H1 (cell line): ENCODE data around the gene PTPRD. TPM values are rescaled to one million over a fixed set of nuclear protein-coding genes. Genes with fewer than 3 reads are reported as not detected.

ENCODE experiments used
- CTCF ChIA-PET: fragments of 300-600 bp; sonication (Branson Sonifier 250); formaldehyde crosslinking; loops from one replicate; lab custom pipeline; 2021; ENCODE audit not compliant: partially characterized antibody; lab: Charles Lee
- POLR2A ChIA-PET: fragments of 300-600 bp; sonication (Branson Sonifier 250); formaldehyde crosslinking; loops from one replicate; lab custom pipeline; 2021; ENCODE audit warnings: inconsistent platforms; ENCODE audit not compliant: partially characterized antibody; lab: Charles Lee
- DNase-seq, 2 experiments: peaks; one replicate each; pipeline versions ENCODE4 v3.0.0 to v3.0.0-alpha.2; 2010 to 2022; ENCODE audit warnings: low spot score in 2 of 2, low read depth in 1 of 2, mixed read lengths in 1 of 2
- FAIRE-seq: peaks from 2 replicates; lab custom pipeline; 2011; peaks lifted over from hg19 to GRCh38; lab: Jason Lieb, UNC
- H2AFZ ChIP-seq: 2 replicates; pipeline ENCODE4 v1.8.1; 2012; ENCODE audit warnings: low read length, inconsistent platforms
- H2AK5ac ChIP-seq: 2 replicates; pipeline ENCODE4 v1.6.1; 2013; ENCODE audit warnings: low read depth, low read length
- H2BK120ac ChIP-seq: replicated peaks from 2 replicates; pipeline ENCODE3; 2013; ENCODE audit warnings: low read depth, low read length, inconsistent platforms
- H2BK12ac ChIP-seq: 2 replicates; pipeline ENCODE4 v1.6.1; 2013; ENCODE audit warnings: low read depth, low read length
- H2BK15ac ChIP-seq: 2 replicates; pipeline ENCODE4 v1.6.1; 2013; ENCODE audit warnings: low read length
- H2BK20ac ChIP-seq: 2 replicates; pipeline ENCODE4 v1.6.1; 2013; ENCODE audit warnings: low read length
- H2BK5ac ChIP-seq: 2 replicates; pipeline ENCODE4 v1.6.1; 2013; ENCODE audit warnings: low read depth, low read length
- H3K14ac ChIP-seq: 2 replicates; pipeline ENCODE4 v1.6.1; 2013; ENCODE audit warnings: inconsistent platforms; ENCODE audit not compliant: insufficient read length
- H3K18ac ChIP-seq: 2 replicates; pipeline ENCODE4 v1.6.1; 2013; ENCODE audit warnings: low read length; ENCODE audit errors: extremely low read depth
- H3K23ac ChIP-seq: 2 replicates; pipeline ENCODE4 v1.6.1; 2013; ENCODE audit warnings: inconsistent platforms; ENCODE audit not compliant: insufficient read length
- H3K23me2 ChIP-seq: 2 replicates; pipeline ENCODE4 v1.6.1; 2013; ENCODE audit warnings: low read depth, low read length
- H3K27ac ChIP-seq: 2 replicates; pipeline ENCODE4 v1.6.1; 2011; ENCODE audit warnings: low read depth, low read length, inconsistent platforms
- H3K27me3 ChIP-seq, 4 experiments: replicated peaks in 1 of 4; 1 replicate in 1 of 4; 2 replicates in 3 of 4; pipeline versions ENCODE4 v1.6.1 to v1.8.1; 2011 to 2013; ENCODE audit warnings: low read length in 3 of 4, mild to moderate bottlenecking in 3 of 4, inconsistent platforms in 2 of 4, mixed read lengths in 2 of 4, moderate library complexity in 1 of 4; ENCODE audit not compliant: control insufficient read depth in 3 of 4, insufficient read depth in 3 of 4; ENCODE audit errors: extremely low read depth in 1 of 4
- H3K36me3 ChIP-seq, 4 experiments: 2 replicates each; pipeline versions ENCODE4 v1.6.1 to v1.8.1; 2011 to 2013; ENCODE audit warnings: mild to moderate bottlenecking in 4 of 4, low read length in 3 of 4, moderate library complexity in 2 of 4, control low read depth in 1 of 4, inconsistent platforms in 1 of 4; ENCODE audit not compliant: insufficient read depth in 4 of 4, control insufficient read depth in 2 of 4
- H3K4ac ChIP-seq: replicated peaks from 2 replicates; pipeline ENCODE3; 2013; ENCODE audit warnings: low read length, low read depth, mixed read lengths, inconsistent platforms; ENCODE audit not compliant: insufficient read length
- H3K4me1 ChIP-seq, 4 experiments: replicated peaks in 1 of 4; 1 replicate in 1 of 4; 2 replicates in 3 of 4; pipeline versions ENCODE4 v1.6.1 to v1.8.1; 2011 to 2013; ENCODE audit warnings: low read length in 3 of 4, inconsistent platforms in 2 of 4, mixed read lengths in 1 of 4; ENCODE audit not compliant: insufficient read depth in 4 of 4, control insufficient read depth in 3 of 4
- H3K4me2 ChIP-seq, 2 experiments: 2 replicates each; pipeline versions ENCODE4 v1.6.1 to v1.8.1; 2011 to 2013; ENCODE audit warnings: low read depth in 2 of 2, low read length in 2 of 2, control low read depth in 1 of 2, inconsistent platforms in 1 of 2, mild to moderate bottlenecking in 1 of 2; ENCODE audit not compliant: insufficient read depth in 1 of 2
- H3K4me3 ChIP-seq, 4 experiments: fragments of 200-600, 300-600 bp in 1 of 4; sonication (generic), shearing (Covaris generic), sonication (Bioruptor Twin) in 1 of 4; 2 replicates each; pipeline versions ENCODE4 v1.5.1 to v1.8.1; 2011 to 2016; ENCODE audit warnings: low read length in 4 of 4, low read depth in 3 of 4, control low read depth in 2 of 4, inconsistent platforms in 2 of 4, mild to moderate bottlenecking in 2 of 4, mixed read lengths in 1 of 4, moderate library complexity in 1 of 4; ENCODE audit not compliant: insufficient read depth in 2 of 4; ENCODE audit errors: extremely low read depth in 1 of 4
- H3K56ac ChIP-seq: replicated peaks from 2 replicates; pipeline ENCODE3; 2013; ENCODE audit warnings: low read depth, mild to moderate bottlenecking, mixed read lengths, low read length, inconsistent platforms; ENCODE audit not compliant: insufficient read length
- H3K79me1 ChIP-seq: 2 replicates; pipeline ENCODE4 v1.6.1; 2013; ENCODE audit warnings: low read depth, low read length, control low read depth
- H3K79me2 ChIP-seq, 2 experiments: 2 replicates each; pipeline versions ENCODE4 v1.6.1 to v1.8.1; 2012 to 2013; ENCODE audit warnings: low read length in 2 of 2, mild to moderate bottlenecking in 2 of 2, inconsistent platforms in 1 of 2; ENCODE audit not compliant: insufficient read depth in 2 of 2, control insufficient read depth in 1 of 2
- H3K9ac ChIP-seq, 4 experiments: replicated peaks in 1 of 4; 1 replicate in 1 of 4; 2 replicates in 3 of 4; pipeline versions ENCODE4 v1.6.1 to v1.8.1; 2011 to 2013; ENCODE audit warnings: low read depth in 3 of 4, low read length in 3 of 4, control low read depth in 2 of 4, mild to moderate bottlenecking in 2 of 4, moderate library complexity in 2 of 4, inconsistent platforms in 1 of 4; ENCODE audit errors: extremely low read depth in 1 of 4
- H3K9me3 ChIP-seq, 2 experiments: 2 replicates each; pipeline versions ENCODE4 v1.6.1 to v1.8.1; 2012 to 2013; ENCODE audit warnings: mild to moderate bottlenecking in 2 of 2, moderate library complexity in 2 of 2, control low read depth in 1 of 2, inconsistent platforms in 1 of 2, low read depth in 1 of 2, low read length in 1 of 2, mixed read lengths in 1 of 2; ENCODE audit not compliant: insufficient read depth in 2 of 2
- H4K20me1 ChIP-seq, 2 experiments: replicated peaks in 1 of 2; 2 replicates each; pipeline versions ENCODE3 to v1.8.1; 2011 to 2013; ENCODE audit warnings: inconsistent platforms in 2 of 2, low read length in 2 of 2, mild to moderate bottlenecking in 1 of 2; ENCODE audit not compliant: insufficient read depth in 2 of 2, control insufficient read depth in 1 of 2
- H4K5ac ChIP-seq: 2 replicates; pipeline ENCODE4 v1.6.1; 2013; ENCODE audit warnings: low read length, low read depth, mixed read lengths, inconsistent platforms; ENCODE audit not compliant: insufficient read length
- H4K8ac ChIP-seq: 2 replicates; pipeline ENCODE4 v1.8.0; 2013; ENCODE audit warnings: mild to moderate bottlenecking, moderate library complexity, low read length, inconsistent platforms; ENCODE audit not compliant: insufficient read depth; ENCODE audit errors: extremely low read depth
- H4K91ac ChIP-seq: replicated peaks from 2 replicates; pipeline ENCODE3; 2013; ENCODE audit warnings: low read length, mixed read lengths, inconsistent platforms; ENCODE audit not compliant: insufficient read length
- CEBPB ChIP-seq: IDR thresholded peaks from 2 replicates; pipeline ENCODE4 v1.6.1; 2012; ENCODE audit warnings: low read depth, low read length
- EGR1 ChIP-seq: IDR thresholded peaks from 2 replicates; pipeline ENCODE4 v1.6.1; 2011; ENCODE audit warnings: low read depth, low read length, borderline replicate concordance
- WGBS, 2 experiments: shearing (Covaris generic) in 1 of 2; methylation state at CpG; one replicate each; pipeline versions ENCODE4 v1.1.6 to v1.1.7; 2013 to 2015; ENCODE audit warnings: low lambda C conversion rate in 2 of 2, mixed read lengths in 2 of 2, inconsistent platforms in 1 of 2, low coverage in 1 of 2, missing lambda C conversion rate in 1 of 2; ENCODE audit not compliant: insufficient replicate concordance in 2 of 2, insufficient coverage in 1 of 2, insufficient read length in 1 of 2; ENCODE audit errors: extremely low coverage in 1 of 2, missing lambda C conversion rate in 1 of 2; 5-methylcytosine and 5-hydroxymethylcytosine counted together
- polyA plus RNA-seq, 7 experiments: library from polyadenylated mRNA; depleted of rRNA in 3 of 7; stranded (reverse) in 5 of 7; unstranded in 2 of 7; fragments of >200 nt in 5 of 7; fragments of 200-250 nt in 2 of 7; gene quantifications; 1 replicate in 5 of 7; 2 replicates in 1 of 7; 4 replicates in 1 of 7; pipeline versions ENCODE4 v1.2.1 to v1.2.3, GENCODE V29; 2011 to 2013; ENCODE audit warnings: missing spikeins in 2 of 7, mixed read lengths in 2 of 7
- total RNA-seq: library from RNA; stranded (reverse); fragmentation: NEBNext Ultra II Directional; extraction: Animal tissue kit (Norgen Biotek cat#: 25700); gene quantifications from 2 replicates; pipeline ENCODE4 v1.2.1, GENCODE V29; 2021

Gene PTPRD
- total and polyA plus RNA-seq, 2 of the 8 experiments (the other 6 are each of a cell fraction or from before 2014, with no cell fraction given): 17.2 to 77.0 TPM

- no peaks in the 10 kb centered on the region for H3K27me3 ChIP-seq
- CTCF ChIA-PET: no interaction called here
- no peak overlapping the region for H3K14ac ChIP-seq
- no peaks in the 10 kb centered on the region for H3K79me1 ChIP-seq
- POLR2A ChIA-PET: no interaction called here
- H4K91ac ChIP-seq: no peak overlapping the region
- H2BK15ac ChIP-seq: no peak overlapping the region
- H4K5ac ChIP-seq: no peak overlapping the region
- H3K56ac ChIP-seq: no peak overlapping the region
- no peaks in the 10 kb centered on the region for H3K9me3 ChIP-seq
- no peak overlapping the region for H3K4ac ChIP-seq
- no peak for DNase-seq
- no peak overlapping the region for H2AFZ ChIP-seq
- H2AK5ac ChIP-seq: no peak overlapping the region
- H3K4me1 ChIP-seq: no peaks in the 10 kb centered on the region
- no peaks in the 10 kb centered on the region for H3K36me3 ChIP-seq
- H3K4me2 ChIP-seq: no peak overlapping the region
- no peak overlapping the region for H3K18ac ChIP-seq
- TF ChIP-seq EGR1 (no peak), CEBPB (peak; percentile 27; the same call in 1 of the 2 replicates)
- TF ChIP-seq, all 59 proteins: peak for 1
- WGBS, 2 experiments: 90% methylated on average over 3 of the region's 3 CpGs; no CpG with 5 or more reads in 1 of the 2 experiments
- Histone ChIP-seq H2BK120ac (no peak overlapping the region), H3K23me2 (no peaks in the 10 kb centered on the region), H3K27ac (no peak overlapping the region), H3K79me2 (no peaks in the 10 kb centered on the region), H2BK20ac (no peak overlapping the region), H3K9ac (no peak overlapping the region), H4K8ac (no peak overlapping the region), H2BK5ac (no peak overlapping the region), H4K20me1 (no peaks in the 10 kb centered on the region), H2BK12ac (no peak overlapping the region), H3K23ac (no peak overlapping the region), H3K4me3 (no peak overlapping the region)
- FAIRE-seq: no peak
Observed at GRCh38 chr9:10512144-10512543, 100.7 kb downstream of the PTPRD start.
